ENCODE measurements around the gene LRBA. TPM values are rescaled to one million over a fixed set of nuclear protein-coding genes. Genes with fewer than 3 reads are reported as not detected.
"Not testable (repeated sequence)": the region's sequence is repeated elsewhere in the genome, so short reads cannot be mapped to it uniquely, and the experiment has no call there.

LRBA gene, protein sequence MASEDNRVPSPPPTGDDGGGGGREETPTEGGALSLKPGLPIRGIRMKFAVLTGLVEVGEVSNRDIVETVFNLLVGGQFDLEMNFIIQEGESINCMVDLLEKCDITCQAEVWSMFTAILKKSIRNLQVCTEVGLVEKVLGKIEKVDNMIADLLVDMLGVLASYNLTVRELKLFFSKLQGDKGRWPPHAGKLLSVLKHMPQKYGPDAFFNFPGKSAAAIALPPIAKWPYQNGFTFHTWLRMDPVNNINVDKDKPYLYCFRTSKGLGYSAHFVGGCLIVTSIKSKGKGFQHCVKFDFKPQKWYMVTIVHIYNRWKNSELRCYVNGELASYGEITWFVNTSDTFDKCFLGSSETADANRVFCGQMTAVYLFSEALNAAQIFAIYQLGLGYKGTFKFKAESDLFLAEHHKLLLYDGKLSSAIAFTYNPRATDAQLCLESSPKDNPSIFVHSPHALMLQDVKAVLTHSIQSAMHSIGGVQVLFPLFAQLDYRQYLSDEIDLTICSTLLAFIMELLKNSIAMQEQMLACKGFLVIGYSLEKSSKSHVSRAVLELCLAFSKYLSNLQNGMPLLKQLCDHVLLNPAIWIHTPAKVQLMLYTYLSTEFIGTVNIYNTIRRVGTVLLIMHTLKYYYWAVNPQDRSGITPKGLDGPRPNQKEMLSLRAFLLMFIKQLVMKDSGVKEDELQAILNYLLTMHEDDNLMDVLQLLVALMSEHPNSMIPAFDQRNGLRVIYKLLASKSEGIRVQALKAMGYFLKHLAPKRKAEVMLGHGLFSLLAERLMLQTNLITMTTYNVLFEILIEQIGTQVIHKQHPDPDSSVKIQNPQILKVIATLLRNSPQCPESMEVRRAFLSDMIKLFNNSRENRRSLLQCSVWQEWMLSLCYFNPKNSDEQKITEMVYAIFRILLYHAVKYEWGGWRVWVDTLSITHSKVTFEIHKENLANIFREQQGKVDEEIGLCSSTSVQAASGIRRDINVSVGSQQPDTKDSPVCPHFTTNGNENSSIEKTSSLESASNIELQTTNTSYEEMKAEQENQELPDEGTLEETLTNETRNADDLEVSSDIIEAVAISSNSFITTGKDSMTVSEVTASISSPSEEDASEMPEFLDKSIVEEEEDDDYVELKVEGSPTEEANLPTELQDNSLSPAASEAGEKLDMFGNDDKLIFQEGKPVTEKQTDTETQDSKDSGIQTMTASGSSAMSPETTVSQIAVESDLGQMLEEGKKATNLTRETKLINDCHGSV (N-terminal part only)
- 10 to 100 TPM; 14.9 to 62.2 (median 19.6) TPM for polyA plus RNA-seq
- long read RNA-seq, donor 1, partial matches to known transcripts: 60 of 61 reads
- long read RNA-seq, donor 1, other reads (novel, unspliced or antisense): 0 of 61 reads
- long read RNA-seq, donor 2: 0 reads
- long read RNA-seq, donor 3: 0 reads
- long read RNA-seq, donor 4: 0 reads
- long read RNA-seq, donor 5: 0 reads
- long read RNA-seq, donor 6, partial matches to known transcripts: 4,384 of 4,577 reads
- long read RNA-seq, donor 6, other reads (novel, unspliced or antisense): 192 of 4,577 reads
- long read RNA-seq, donor 7, partial matches to known transcripts: 8,231 of 8,589 reads
- long read RNA-seq, donor 7, other reads (novel, unspliced or antisense): 358 of 8,589 reads
- long read RNA-seq, donor 8: 0 reads
- long read RNA-seq, donor 9: 0 reads
- long read RNA-seq, donor 10, partial matches to known transcripts: 5,126 of 5,401 reads
- long read RNA-seq, donor 10, other reads (novel, unspliced or antisense): 273 of 5,401 reads

GRCh38 chr4:151014521-151015458 is at the start of gene LRBA:
TSS of gene LRBA (minus strand) at chr4:151015284. CDS start at chr4:151014642, 642 bp downstream.
- FAIRE-seq (no peak), DNase-seq (peak; percentile 95 to 96)
- peaks cover 0 to 5% (median 0%) of the 10 kb centered on the region in 3 donors for H3K36me3 ChIP-seq (ENCODE audit: control insufficient read depth in 3 of 3, insufficient read depth in 2 of 3, low read depth in 1 of 3, low read length in 3 of 3)
- no peaks in the 10 kb centered on the region for H3K27me3 ChIP-seq (ENCODE audit: control insufficient read depth in 3 of 3, insufficient read depth in 3 of 3, low read length in 3 of 3)
- 0 to 1% (median 1%) methylated on average over 35 to 37 of the region's 37 CpGs for WGBS, 3 donors
- H3K27ac ChIP-seq (ENCODE audit: low read depth in 1 of 3, low read length in 2 of 3): peak within 1 kb of the TSS; percentile 90 to 100 (median 99)
- no peaks in the 10 kb centered on the region for H3K9me3 ChIP-seq (ENCODE audit: control insufficient read depth in 2 of 2, insufficient read depth in 1 of 2, low read depth in 1 of 2, low read length in 1 of 2)
- peak within 1 kb of the TSS; percentile 63 to 99 (median 95) for H3K4me3 ChIP-seq (ENCODE audit: low read depth in 1 of 3, low read length in 3 of 3)
- peaks cover 0 to 9% (median 0%) of the 10 kb centered on the region in 3 donors for H3K4me1 ChIP-seq (ENCODE audit: control insufficient read depth in 3 of 3, insufficient read depth in 2 of 3, low read depth in 1 of 3, low read length in 2 of 3)

DNA sequence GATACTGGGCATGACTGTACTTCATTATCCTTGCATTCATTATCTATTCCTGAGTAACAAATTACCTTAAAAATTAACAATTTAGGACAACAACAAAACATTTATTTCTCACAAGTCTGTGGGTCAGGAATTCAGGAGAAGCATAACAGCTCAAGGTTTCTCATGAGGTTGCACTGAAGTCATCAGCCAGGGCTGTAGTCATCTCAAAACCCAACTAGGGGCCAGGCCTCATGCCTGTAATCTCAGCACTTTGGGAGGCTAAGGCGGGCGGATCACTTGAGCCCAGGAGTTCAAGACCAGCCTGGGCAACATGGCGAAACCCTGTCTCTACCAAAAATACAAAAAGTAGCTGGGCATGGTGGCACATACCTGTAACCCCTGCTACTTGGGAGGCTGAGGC is 48.1 kb upstream of the LRBA start:
- FAIRE-seq: not testable (repeated sequence)

DNA sequence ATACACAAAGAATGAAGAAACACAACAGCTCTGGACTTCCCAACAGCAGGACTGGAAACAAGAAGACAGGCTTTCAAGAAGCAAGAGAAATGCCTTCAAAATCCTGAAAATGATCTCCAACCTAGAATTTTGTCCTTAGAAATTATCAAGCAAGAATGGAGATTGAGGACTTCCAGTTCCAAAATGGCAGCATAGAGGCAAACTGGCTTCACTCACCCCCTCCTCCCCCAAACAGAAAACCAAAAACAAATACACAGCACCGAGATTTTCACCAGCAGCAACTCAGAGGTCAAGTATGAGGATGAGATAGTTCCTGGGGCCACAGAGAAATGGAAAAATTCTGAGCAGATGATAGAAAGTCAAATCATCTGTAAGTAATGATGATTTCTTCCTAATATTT is 40.5 kb upstream of the LRBA start:
- DNase-seq (no peak), FAIRE-seq (no peak)
- H3K27ac ChIP-seq (ENCODE audit: low read depth in 1 of 3, low read length in 2 of 3): no peak overlapping the region
- H3K36me3 ChIP-seq (ENCODE audit: control insufficient read depth in 3 of 3, insufficient read depth in 2 of 3, low read depth in 1 of 3, low read length in 3 of 3): no peaks in the 10 kb centered on the region
- no peaks in the 10 kb centered on the region for H3K4me1 ChIP-seq (ENCODE audit: control insufficient read depth in 3 of 3, insufficient read depth in 2 of 3, low read depth in 1 of 3, low read length in 2 of 3)
- no peaks in the 10 kb centered on the region for H3K27me3 ChIP-seq (ENCODE audit: control insufficient read depth in 3 of 3, insufficient read depth in 3 of 3, low read length in 3 of 3)
- WGBS, 3 donors: 37 to 50% (median 47%) methylated on average over 1 of the region's 1 CpG
- no peaks in the 10 kb centered on the region for H3K9me3 ChIP-seq (ENCODE audit: control insufficient read depth in 2 of 2, insufficient read depth in 1 of 2, low read depth in 1 of 2, low read length in 1 of 2)
- no peak overlapping the region for H3K4me3 ChIP-seq (ENCODE audit: low read depth in 1 of 3, low read length in 3 of 3)

More for the DNA sequence above, 48.1 kb upstream of the LRBA start:
- WGBS, 3 donors: 94 to 100% (median 98%) methylated on average over 3 of the region's 3 CpGs
- not testable (repeated sequence) for DNase-seq; H3K9me3 ChIP-seq (ENCODE audit: control insufficient read depth in 2 of 2, insufficient read depth in 1 of 2, low read depth in 1 of 2, low read length in 1 of 2); H3K4me1 ChIP-seq (ENCODE audit: control insufficient read depth in 3 of 3, insufficient read depth in 2 of 3, low read depth in 1 of 3, low read length in 2 of 3); H3K27ac ChIP-seq (ENCODE audit: low read depth in 1 of 3, low read length in 2 of 3); H3K36me3 ChIP-seq (ENCODE audit: control insufficient read depth in 3 of 3, insufficient read depth in 2 of 3, low read depth in 1 of 3, low read length in 3 of 3); H3K27me3 ChIP-seq (ENCODE audit: control insufficient read depth in 3 of 3, insufficient read depth in 3 of 3, low read length in 3 of 3); H3K4me3 ChIP-seq (ENCODE audit: low read depth in 1 of 3, low read length in 3 of 3)

DNA sequence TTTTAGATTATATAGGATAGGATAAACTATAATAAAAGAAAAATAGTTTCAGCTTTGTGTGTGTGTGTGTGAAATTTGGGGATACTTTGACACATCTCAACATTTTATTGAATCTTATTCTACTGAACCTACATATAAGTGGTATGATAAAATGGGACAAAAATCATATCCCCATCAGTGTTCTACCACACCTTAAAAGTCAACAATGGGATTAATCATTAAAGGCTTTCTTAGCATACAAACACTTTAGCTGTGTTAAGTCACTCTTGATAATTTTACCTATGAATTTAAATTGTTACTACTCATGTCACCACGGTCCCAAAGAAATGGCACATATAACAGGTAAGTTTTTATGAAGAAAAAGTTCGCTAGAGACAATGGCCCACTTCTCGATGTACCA is 37.7 kb upstream of the LRBA start:
- Histone ChIP-seq H3K9me3 (ENCODE audit: control insufficient read depth in 2 of 2, insufficient read depth in 1 of 2, low read depth in 1 of 2, low read length in 1 of 2) (no peaks in the 10 kb centered on the region), H3K4me1 (ENCODE audit: control insufficient read depth in 3 of 3, insufficient read depth in 2 of 3, low read depth in 1 of 3, low read length in 2 of 3) (no peaks in the 10 kb centered on the region), H3K27ac (ENCODE audit: low read depth in 1 of 3, low read length in 2 of 3) (no peak overlapping the region), H3K4me3 (ENCODE audit: low read depth in 1 of 3, low read length in 3 of 3) (no peak overlapping the region), H3K36me3 (ENCODE audit: control insufficient read depth in 3 of 3, insufficient read depth in 2 of 3, low read depth in 1 of 3, low read length in 3 of 3) (no peaks in the 10 kb centered on the region), H3K27me3 (ENCODE audit: control insufficient read depth in 3 of 3, insufficient read depth in 3 of 3, low read length in 3 of 3) (no peaks in the 10 kb centered on the region)
- DNase-seq: peak; percentile 7 to 36
- whole genome bisulfite sequencing, 3 donors: 56 to 80% (median 67%) methylated on average over 3 of the region's 3 CpGs
- FAIRE-seq: peak; percentile 19

GRCh38 chr4:151049430-151049884 is 34.4 kb upstream of the LRBA start:
- H3K36me3 ChIP-seq (ENCODE audit: control insufficient read depth in 3 of 3, insufficient read depth in 2 of 3, low read depth in 1 of 3, low read length in 3 of 3): no peaks in the 10 kb centered on the region
- no peak for DNase-seq
- no peak for FAIRE-seq
- H3K4me3 ChIP-seq (ENCODE audit: low read depth in 1 of 3, low read length in 3 of 3): no peak overlapping the region
- H3K27ac ChIP-seq (ENCODE audit: low read depth in 1 of 3, low read length in 2 of 3): no peak overlapping the region
- H3K27me3 ChIP-seq (ENCODE audit: control insufficient read depth in 3 of 3, insufficient read depth in 3 of 3, low read length in 3 of 3): no peaks in the 10 kb centered on the region
- H3K4me1 ChIP-seq (ENCODE audit: control insufficient read depth in 3 of 3, insufficient read depth in 2 of 3, low read depth in 1 of 3, low read length in 2 of 3): no peaks in the 10 kb centered on the region
- H3K9me3 ChIP-seq (ENCODE audit: control insufficient read depth in 2 of 2, insufficient read depth in 1 of 2, low read depth in 1 of 2, low read length in 1 of 2): no peaks in the 10 kb centered on the region
- WGBS, 3 donors: 95 to 96% (median 96%) methylated on average over 10 to 13 of the region's 13 CpGs

DNA sequence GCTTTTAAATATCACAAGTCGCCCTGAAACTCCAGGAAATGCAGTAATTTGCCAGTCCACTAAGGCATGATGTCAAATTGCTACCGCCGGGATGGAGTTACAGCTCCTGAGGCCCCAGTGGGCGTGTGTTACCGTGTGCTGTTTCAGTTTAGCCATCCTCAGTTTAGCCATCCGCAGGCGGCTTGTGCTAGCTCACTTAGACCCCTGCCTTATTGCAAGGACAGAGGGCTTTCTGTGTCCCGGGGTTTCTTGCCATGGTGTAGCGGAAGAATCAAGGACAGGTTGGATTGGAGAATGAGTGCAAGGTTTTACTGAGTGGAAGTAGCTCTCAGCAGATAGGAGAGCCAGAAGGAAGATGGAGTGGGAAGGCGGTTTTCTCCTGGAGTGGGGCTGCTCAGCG is 33.8 kb upstream of the LRBA start:
- Histone ChIP-seq H3K36me3 (ENCODE audit: control insufficient read depth in 3 of 3, insufficient read depth in 2 of 3, low read depth in 1 of 3, low read length in 3 of 3) (no peaks in the 10 kb centered on the region), H3K4me3 (ENCODE audit: low read depth in 1 of 3, low read length in 3 of 3) (no peak overlapping the region), H3K27ac (ENCODE audit: low read depth in 1 of 3, low read length in 2 of 3) (no peak overlapping the region), H3K4me1 (ENCODE audit: control insufficient read depth in 3 of 3, insufficient read depth in 2 of 3, low read depth in 1 of 3, low read length in 2 of 3) (no peaks in the 10 kb centered on the region), H3K27me3 (ENCODE audit: control insufficient read depth in 3 of 3, insufficient read depth in 3 of 3, low read length in 3 of 3) (no peaks in the 10 kb centered on the region), H3K9me3 (ENCODE audit: control insufficient read depth in 2 of 2, insufficient read depth in 1 of 2, low read depth in 1 of 2, low read length in 1 of 2) (no peaks in the 10 kb centered on the region)
- FAIRE-seq (no peak), DNase-seq (no peak)
- 90 to 92% (median 91%) methylated on average over 11 of the region's 11 CpGs for WGBS, 3 donors

DNA sequence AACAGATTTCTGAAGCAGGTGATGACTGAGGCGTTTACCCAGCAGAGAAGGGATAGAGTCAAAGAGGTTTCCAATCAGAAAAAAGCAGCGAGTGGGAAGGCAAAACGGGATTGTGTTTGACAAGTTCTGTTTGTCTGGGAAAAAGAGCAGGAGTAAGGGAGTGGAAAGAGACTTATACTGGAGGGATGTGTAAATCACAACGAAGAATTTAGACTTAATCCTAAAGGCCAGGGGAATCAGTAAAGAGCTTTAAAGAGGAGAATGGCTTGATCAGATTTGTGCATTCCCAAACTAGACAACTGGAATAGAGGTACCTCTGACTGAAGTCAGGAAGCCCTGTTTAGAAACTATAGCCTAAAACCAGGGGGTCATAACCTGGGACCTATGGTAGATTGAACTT is 31.5 kb upstream of the LRBA start:
- Histone ChIP-seq H3K27ac (ENCODE audit: low read depth in 1 of 3, low read length in 2 of 3) (no peak overlapping the region), H3K27me3 (ENCODE audit: control insufficient read depth in 3 of 3, insufficient read depth in 3 of 3, low read length in 3 of 3) (no peaks in the 10 kb centered on the region), H3K9me3 (ENCODE audit: control insufficient read depth in 2 of 2, insufficient read depth in 1 of 2, low read depth in 1 of 2, low read length in 1 of 2) (no peaks in the 10 kb centered on the region), H3K36me3 (ENCODE audit: control insufficient read depth in 3 of 3, insufficient read depth in 2 of 3, low read depth in 1 of 3, low read length in 3 of 3) (no peaks in the 10 kb centered on the region), H3K4me3 (ENCODE audit: low read depth in 1 of 3, low read length in 3 of 3) (no peak overlapping the region), H3K4me1 (ENCODE audit: control insufficient read depth in 3 of 3, insufficient read depth in 2 of 3, low read depth in 1 of 3, low read length in 2 of 3) (no peaks in the 10 kb centered on the region)
- WGBS, 3 donors: 63 to 70% (median 65%) methylated on average over 4 of the region's 4 CpGs
- no peak for DNase-seq
- FAIRE-seq: no peak
